K562 (cell line): ENCODE results near the gene CERS2. TPM values are rescaled to one million over a fixed set of nuclear protein-coding genes. Genes with fewer than 3 reads are reported as not detected.

Source experiments
- MAZ ChIP-seq, 2 experiments: fragments of 450-650 bp in 1 of 2; sonication (generic) in 1 of 2; formaldehyde crosslinking; IDR thresholded peaks in 1 of 2; conservative IDR thresholded peaks in 1 of 2; 2 replicates each; pipeline versions ENCODE4 v1.4.0 to v1.5.0; 2020; ENCODE audit warnings: mild to moderate bottlenecking in 1 of 2, missing genetic modification reagents in 1 of 2
- SAP30 ChIP-seq: fragments of 200-600 bp; sonication (generic); IDR thresholded peaks from 2 replicates; pipeline ENCODE4 v1.6.1; 2012; ENCODE audit warnings: borderline replicate concordance, low read depth, mild to moderate bottlenecking, moderate library complexity, low read length, control low read depth, inconsistent platforms; ENCODE audit not compliant: insufficient read depth, poor library complexity, severe bottlenecking
- SRSF3 ChIP-seq: fragments of 200-400 bp; formaldehyde crosslinking; IDR thresholded peaks from 2 replicates; pipeline ENCODE4 v1.6.1; 2016; ENCODE audit warnings: mild to moderate bottlenecking, low read length, moderate library complexity; ENCODE audit not compliant: insufficient read depth
- TRIM28 ChIP-seq: fragments of 450-650 bp; IDR thresholded peaks from 2 replicates; pipeline ENCODE4 v1.6.1; 2017
- YY1 ChIP-seq, 3 experiments: IDR thresholded peaks; 2 replicates each; pipeline ENCODE4 v1.6.1; 2011; ENCODE audit warnings: low read length in 2 of 3, mild to moderate bottlenecking in 2 of 3, moderate library complexity in 2 of 3, borderline replicate concordance in 1 of 3, control low read depth in 1 of 3, low read depth in 1 of 3; ENCODE audit not compliant: insufficient read depth in 3 of 3, insufficient replicate concordance in 2 of 3, control insufficient read depth in 1 of 3, insufficient read length in 1 of 3; ENCODE audit errors: extremely low read depth in 1 of 3
- ZBTB40 ChIP-seq, 2 experiments: fragments of 450-650 bp in 1 of 2; sonication (generic) in 1 of 2; formaldehyde crosslinking in 1 of 2; IDR thresholded peaks; 2 replicates each; pipeline versions ENCODE4 v1.7.1 to v1.9.0; 2016 to 2022; ENCODE audit warnings: inconsistent platforms in 1 of 2, mild to moderate bottlenecking in 1 of 2, missing genetic modification reagents in 1 of 2
- ZC3H8 ChIP-seq: fragments of 450-650 bp; IDR thresholded peaks from 2 replicates; pipeline ENCODE4 v1.6.1; 2017
- ZNF830 ChIP-seq: fragments of 250-450 bp; sonication (Bioruptor Pico); IDR thresholded peaks from 2 replicates; pipeline ENCODE4 v1.5.0; 2021; ENCODE audit warnings: mild to moderate bottlenecking
- polyA plus RNA-seq, 8 experiments: library from polyadenylated mRNA; depleted of rRNA in 4 of 8; stranded (reverse) in 5 of 8; unstranded in 3 of 8; fragments of >200 nt; fragmentation: Nextera tagmentation in 2 of 8; fragmentation: Illumina TruSeq in 1 of 8; extraction: Ambion mirVana in 2 of 8; extraction: Trizol in 1 of 8; gene quantifications; 2 replicates each; pipeline versions ENCODE4 v1.2.1 to v1.2.3, GENCODE V29; 2011 to 2014; ENCODE audit warnings: inconsistent platforms in 1 of 8, missing spikeins in 1 of 8
- total RNA-seq, 7 experiments: library from RNA; depleted of rRNA in 6 of 7; stranded (reverse); fragments of >200 nt in 6 of 7; fragmentation: Illumina TruSeq in 2 of 7; extraction: Trizol in 2 of 7; gene quantifications; 2 replicates each; pipeline versions ENCODE4 v1.2.1 to v1.2.3, GENCODE V29; 2011 to 2021; ENCODE audit warnings: low replicate concordance in 1 of 7
- TF ChIP-seq, protein P1 (sequence below): fragments of 250-450 bp; sonication (Bioruptor Pico); IDR thresholded peaks from 2 replicates; pipeline ENCODE4 v1.4.0; 2020; ENCODE audit warnings: borderline replicate concordance
- TF ChIP-seq, protein P2 (sequence below): sonication (generic); formaldehyde crosslinking; IDR thresholded peaks from 2 replicates; pipeline ENCODE4 v1.8.0; 2022; ENCODE audit warnings: missing genetic modification reagents, mild to moderate bottlenecking, borderline replicate concordance

The CERS2 gene
- total and polyA plus RNA-seq, 9 of the 15 experiments (the other 6 are each of a cell fraction or from before 2014, with no cell fraction given), result 23.4 to 295 (median 132) TPM

GRCh38 chr1:150976879-150977694, 2.5 kb upstream of the CERS2 start (continued):
- peak in 1 of 3 experiments; percentile 8 for TF ChIP-seq YY1 (IDR thresholded peaks at IDR 0.05; ENCODE audit: borderline replicate concordance in 1 of 3, control insufficient read depth in 1 of 3, extremely low read depth in 1 of 3, insufficient read depth in 3 of 3, insufficient read length in 1 of 3, insufficient replicate concordance in 2 of 3, low read depth in 1 of 3, low read length in 2 of 3)
- TF ChIP-seq, protein P1, sequence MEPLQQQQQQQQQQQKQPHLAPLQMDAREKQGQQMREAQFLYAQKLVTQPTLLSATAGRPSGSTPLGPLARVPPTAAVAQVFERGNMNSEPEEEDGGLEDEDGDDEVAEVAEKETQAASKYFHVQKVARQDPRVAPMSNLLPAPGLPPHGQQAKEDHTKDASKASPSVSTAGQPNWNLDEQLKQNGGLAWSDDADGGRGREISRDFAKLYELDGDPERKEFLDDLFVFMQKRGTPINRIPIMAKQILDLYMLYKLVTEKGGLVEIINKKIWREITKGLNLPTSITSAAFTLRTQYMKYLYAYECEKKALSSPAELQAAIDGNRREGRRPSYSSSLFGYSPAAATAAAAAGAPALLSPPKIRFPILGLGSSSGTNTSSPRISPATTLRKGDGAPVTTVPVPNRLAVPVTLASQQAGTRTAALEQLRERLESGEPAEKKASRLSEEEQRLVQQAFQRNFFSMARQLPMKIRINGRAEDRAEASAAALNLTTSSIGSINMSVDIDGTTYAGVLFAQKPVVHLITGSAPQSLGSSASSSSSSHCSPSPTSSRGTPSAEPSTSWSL, result no peak
- no peak for TF ChIP-seq TRIM28
- TF ChIP-seq SAP30, result no peak
- TF ChIP-seq SRSF3, result no peak
- TF ChIP-seq, protein P2, sequence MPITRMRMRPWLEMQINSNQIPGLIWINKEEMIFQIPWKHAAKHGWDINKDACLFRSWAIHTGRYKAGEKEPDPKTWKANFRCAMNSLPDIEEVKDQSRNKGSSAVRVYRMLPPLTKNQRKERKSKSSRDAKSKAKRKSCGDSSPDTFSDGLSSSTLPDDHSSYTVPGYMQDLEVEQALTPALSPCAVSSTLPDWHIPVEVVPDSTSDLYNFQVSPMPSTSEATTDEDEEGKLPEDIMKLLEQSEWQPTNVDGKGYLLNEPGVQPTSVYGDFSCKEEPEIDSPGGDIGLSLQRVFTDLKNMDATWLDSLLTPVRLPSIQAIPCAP, result no peak
- peak; percentile 46 to 59; a peak in 3 of 4 replicates for TF ChIP-seq MAZ (CRISPR knock-in tag; conservative IDR thresholded peaks at IDR 0.05 in 1 of 2, IDR thresholded peaks at IDR 0.05 in 1 of 2)
- peak; percentile 38; the same call in 1 of the 2 replicates for TF ChIP-seq ZBTB40 (IDR thresholded peaks at IDR 0.05)
- no peak for TF ChIP-seq ZBTB40 (CRISPR knock-in tag; IDR thresholded peaks at IDR 0.05)
- TF ChIP-seq ZNF830, result no peak
- TF ChIP-seq ZC3H8, result no peak
